ENCODE measurements around the gene RNF39. TPM values are rescaled to one million over a fixed set of nuclear protein-coding genes. Genes with fewer than 3 reads are reported as not detected.
A peak's percentile ranks its signal among the peaks of the same experiment; 100 is the strongest.

The RNF39 gene
- total RNA-seq, 1 donor from 2014 or later, result not detected

DNA sequence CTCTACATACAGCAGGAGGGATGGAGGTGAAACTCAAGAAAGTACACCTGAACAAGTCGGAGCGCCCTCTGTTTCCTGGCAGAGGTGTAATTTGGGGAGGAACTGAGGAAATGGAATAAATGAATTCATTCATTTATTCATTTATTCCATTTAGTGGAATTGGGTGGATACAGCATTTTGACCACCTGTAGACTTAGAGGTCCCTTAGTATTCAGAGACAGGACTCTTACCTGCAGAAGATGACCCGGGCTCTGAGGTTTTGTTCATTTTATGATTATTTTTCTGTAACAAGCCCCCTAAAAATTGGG, 28.3 kb upstream of the RNF39 start:
- TF ChIP-seq, protein P1, sequence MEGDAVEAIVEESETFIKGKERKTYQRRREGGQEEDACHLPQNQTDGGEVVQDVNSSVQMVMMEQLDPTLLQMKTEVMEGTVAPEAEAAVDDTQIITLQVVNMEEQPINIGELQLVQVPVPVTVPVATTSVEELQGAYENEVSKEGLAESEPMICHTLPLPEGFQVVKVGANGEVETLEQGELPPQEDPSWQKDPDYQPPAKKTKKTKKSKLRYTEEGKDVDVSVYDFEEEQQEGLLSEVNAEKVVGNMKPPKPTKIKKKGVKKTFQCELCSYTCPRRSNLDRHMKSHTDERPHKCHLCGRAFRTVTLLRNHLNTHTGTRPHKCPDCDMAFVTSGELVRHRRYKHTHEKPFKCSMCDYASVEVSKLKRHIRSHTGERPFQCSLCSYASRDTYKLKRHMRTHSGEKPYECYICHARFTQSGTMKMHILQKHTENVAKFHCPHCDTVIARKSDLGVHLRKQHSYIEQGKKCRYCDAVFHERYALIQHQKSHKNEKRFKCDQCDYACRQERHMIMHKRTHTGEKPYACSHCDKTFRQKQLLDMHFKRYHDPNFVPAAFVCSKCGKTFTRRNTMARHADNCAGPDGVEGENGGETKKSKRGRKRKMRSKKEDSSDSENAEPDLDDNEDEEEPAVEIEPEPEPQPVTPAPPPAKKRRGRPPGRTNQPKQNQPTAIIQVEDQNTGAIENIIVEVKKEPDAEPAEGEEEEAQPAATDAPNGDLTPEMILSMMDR (IDR thresholded peaks at IDR 0.05), result no peak
- intact Hi-C loops (cut with micrococcal nuclease), result loop anchor here (1.0 to 5.0 kb wide), 7 partner anchors 27 to 293 kb away; partner anchors contain the start of genes PPP1R11 and TRIM26
- no peaks in the 10 kb centered on the region for H3K9me3 Mint-ChIP-seq
- no peaks in the 10 kb centered on the region for H3K36me3 Mint-ChIP-seq (ENCODE audit: low read depth)
- peak overlapping the region; percentile 89 for H3K4me3 Mint-ChIP-seq
- ChIA-PET POLR2A (interaction anchor here (0.6 to 2.6 kb wide), 10 partner anchors 16 to 1942 kb away, joined by 3 to 20 read pairs (median 4); partner anchors contain the start of genes POLR1H and PPP1R11), CTCF (interaction anchor here (0.9 to 5.7 kb wide), 12 partner anchors 9 to 350 kb away, joined by 3 to 138 read pairs (median 4); partner anchors contain the start of gene PPP1R11)
- H3K27ac Mint-ChIP-seq, result peak overlapping the region; percentile 70
- peaks cover 45% of the 10 kb centered on the region for H3K27me3 Mint-ChIP-seq
- peaks cover 38% of the 10 kb centered on the region for H3K4me1 Mint-ChIP-seq
- no peak for DNase-seq
- ATAC-seq (ENCODE audit: low read depth), result no peak

DNA sequence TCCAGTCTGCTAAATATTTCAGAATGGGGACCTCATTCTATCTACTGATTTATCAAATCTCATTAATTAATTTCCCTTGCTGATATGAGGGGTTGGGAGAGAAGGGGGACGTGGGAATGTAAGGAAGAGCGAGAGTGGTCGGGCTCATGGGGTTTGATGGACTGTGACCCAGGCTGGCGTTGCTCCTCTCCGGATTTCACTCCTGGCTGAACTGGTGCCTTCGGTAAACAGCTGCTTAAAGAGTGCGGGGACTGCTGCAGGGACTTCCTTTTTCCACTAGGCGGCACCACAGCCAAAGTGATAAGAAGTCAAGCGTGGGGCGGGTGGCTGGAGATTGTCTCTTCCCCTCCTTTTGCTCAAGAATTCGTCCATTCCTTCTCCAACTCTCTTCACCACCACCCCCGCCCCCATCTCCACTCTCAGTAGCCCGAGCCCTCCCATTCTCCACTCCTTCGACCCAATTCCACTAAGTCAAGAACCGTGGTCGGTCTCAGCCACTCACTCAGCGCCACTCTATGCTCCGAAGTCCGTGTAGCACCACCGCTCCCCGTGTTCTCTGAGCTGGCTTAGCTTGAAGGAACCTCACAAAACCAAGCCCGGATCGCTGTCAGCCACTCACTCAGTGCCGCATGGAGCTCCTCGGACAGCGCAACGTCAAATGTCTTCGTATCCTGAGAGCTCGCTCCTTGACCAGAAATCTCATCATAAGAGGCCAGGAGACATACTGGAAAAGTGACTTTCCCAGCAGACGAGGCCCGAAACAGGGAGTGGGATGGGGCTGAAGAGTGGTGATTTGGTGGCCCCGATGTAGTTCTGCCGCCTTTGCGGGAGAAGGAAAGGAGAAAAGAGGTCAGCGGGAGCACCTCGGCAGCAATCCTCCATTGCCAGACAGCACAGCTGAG, 27.7 kb upstream of the RNF39 start:
- Mint-ChIP-seq H3K36me3 (ENCODE audit: low read depth) (no peaks in the 10 kb centered on the region), H3K27me3 (peaks cover 47% of the 10 kb centered on the region), H3K4me3 (peak overlapping the region; percentile 89), H3K27ac (peak overlapping the region; percentile 70), H3K4me1 (peaks cover 38% of the 10 kb centered on the region), H3K9me3 (no peaks in the 10 kb centered on the region)
- POLR2A ChIA-PET, result interaction anchor here (0.5 to 2.6 kb wide), 11 partner anchors 11 to 1941 kb away, joined by 3 to 20 read pairs (median 4); partner anchors contain the start of genes POLR1H and PPP1R11
- intact Hi-C loops (cut with micrococcal nuclease), result loop anchor here (1.0 to 5.0 kb wide), 7 partner anchors 28 to 294 kb away; partner anchors contain the start of genes PPP1R11 and TRIM26
- ATAC-seq (ENCODE audit: low read depth), result peak; percentile 83
- CTCF ChIA-PET, result interaction anchor here (0.7 to 5.7 kb wide), 15 partner anchors 9 to 365 kb away, joined by 3 to 138 read pairs (median 4); partner anchors contain the start of genes POLR1H and PPP1R11
- TF ChIP-seq, protein P1 (IDR thresholded peaks at IDR 0.05), result peak; percentile 41
- DNase-seq, result peak; percentile 68

DNA sequence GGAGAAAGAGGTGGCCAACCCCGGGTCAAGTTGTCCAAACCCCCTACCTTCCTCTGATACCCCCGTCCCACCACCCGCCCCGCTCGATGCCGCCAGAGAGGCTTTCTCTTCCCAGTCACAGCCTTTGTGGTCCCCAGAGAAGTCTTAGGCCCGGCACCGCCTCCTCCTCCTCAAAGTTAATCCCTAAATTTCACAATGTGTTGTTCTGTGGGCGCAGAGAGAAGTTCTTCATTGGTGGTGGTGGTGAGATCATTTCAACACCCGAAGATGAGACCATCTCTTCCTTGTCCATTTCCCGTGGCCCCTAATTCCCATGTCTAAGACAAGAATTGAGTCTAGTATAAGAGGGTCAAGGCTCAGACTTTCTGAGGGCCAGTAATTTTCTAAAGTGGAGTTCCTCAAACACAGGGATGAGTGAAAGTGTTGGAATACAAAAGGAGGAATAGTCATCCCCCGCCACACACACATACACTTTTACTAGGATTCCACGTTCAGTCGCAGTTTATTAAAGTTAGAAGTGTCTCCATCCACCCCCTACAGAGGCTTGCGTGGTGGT, 26.9 kb upstream of the RNF39 start:
- intact Hi-C loops (cut with micrococcal nuclease), result loop anchor here (2.0 to 5.0 kb wide), 2 partner anchors 110 to 156 kb away; partner anchors contain the start of gene TRIM26

DNA sequence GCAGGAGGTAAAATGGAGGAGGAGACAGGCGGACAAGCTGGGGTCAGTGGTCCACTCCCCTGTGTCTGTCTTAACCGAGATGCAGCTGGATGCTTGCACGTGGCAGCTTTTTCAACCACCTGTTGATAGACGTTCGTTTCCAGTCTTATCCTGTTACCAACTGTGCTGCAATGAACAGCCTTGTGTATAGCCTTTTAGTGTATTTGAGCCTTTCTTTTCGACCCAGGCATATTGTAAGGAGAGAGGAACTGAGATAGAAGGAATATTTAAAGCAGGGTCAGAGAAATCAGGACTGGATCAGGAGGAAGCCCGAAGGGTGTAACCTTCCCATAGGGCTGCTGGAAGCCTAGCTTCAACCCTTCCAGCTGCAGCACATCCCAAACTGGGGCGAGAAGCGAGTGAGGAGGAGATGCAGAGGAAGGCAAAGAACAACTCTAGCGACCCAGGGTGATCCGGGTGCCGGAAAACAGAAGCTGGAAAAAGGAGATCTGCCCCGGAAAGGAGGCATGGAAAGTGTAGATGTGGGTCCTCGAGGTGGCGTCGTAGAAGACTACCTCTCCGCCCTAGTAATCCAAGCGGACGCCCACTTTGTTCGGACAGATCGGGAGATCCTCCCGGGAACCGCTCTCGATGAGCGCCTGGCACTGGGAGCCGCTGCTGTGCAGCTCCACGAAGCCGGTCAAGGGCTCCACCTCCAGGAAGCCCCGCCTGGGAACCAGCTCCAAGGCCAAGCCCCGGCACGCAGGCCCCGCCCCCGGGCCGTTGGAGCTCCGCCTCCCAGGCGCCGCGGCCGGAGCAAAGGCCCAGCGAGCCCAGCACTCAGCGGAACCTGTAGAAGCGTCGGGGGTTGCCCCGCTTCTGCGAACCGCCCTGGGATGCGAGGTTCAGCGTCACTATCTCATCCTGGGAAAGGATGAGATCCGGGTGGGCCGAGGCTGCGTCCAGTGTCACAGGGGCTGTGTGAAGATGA, 26.2 kb upstream of the RNF39 start:
- H3K9me3 Mint-ChIP-seq, result no peaks in the 10 kb centered on the region

More for the DNA sequence above, 26.9 kb upstream of the RNF39 start:
- no peaks in the 10 kb centered on the region for H3K36me3 Mint-ChIP-seq (ENCODE audit: low read depth)
- ATAC-seq (ENCODE audit: low read depth), result peak; percentile 12
- H3K4me3 Mint-ChIP-seq, result peak overlapping the region; percentile 89
- peak overlapping the region; percentile 70 for H3K27ac Mint-ChIP-seq
- H3K27me3 Mint-ChIP-seq, result peaks cover 46% of the 10 kb centered on the region
- TF ChIP-seq, protein P1 (IDR thresholded peaks at IDR 0.05), result no peak
- CTCF ChIA-PET, result interaction anchor here (0.7 to 5.7 kb wide), 14 partner anchors 8 to 364 kb away, joined by 3 to 138 read pairs (median 4); partner anchors contain the start of genes POLR1H and PPP1R11
- peaks cover 40% of the 10 kb centered on the region for H3K4me1 Mint-ChIP-seq
- no peak for DNase-seq
- POLR2A ChIA-PET, result interaction anchor here (1.3 to 2.6 kb wide), 3 partner anchors 28 to 41 kb away, joined by 5 to 20 read pairs (median 5); partner anchors contain the start of gene POLR1H
- H3K9me3 Mint-ChIP-seq, result no peaks in the 10 kb centered on the region

More for the DNA sequence above, 26.2 kb upstream of the RNF39 start:
- Mint-ChIP-seq H3K4me1 (peaks cover 40% of the 10 kb centered on the region), H3K36me3 (ENCODE audit: low read depth) (no peaks in the 10 kb centered on the region), H3K27ac (peak overlapping the region; percentile 8), H3K4me3 (peak overlapping the region; percentile 89), H3K27me3 (peaks cover 52% of the 10 kb centered on the region)
- intact Hi-C loops (cut with micrococcal nuclease), result loop anchor here (2.0 to 5.0 kb wide), 2 partner anchors 111 to 157 kb away; partner anchors contain the start of gene TRIM26
- ChIA-PET CTCF (interaction anchor here (0.7 to 5.7 kb wide), 4 partner anchors 11 to 113 kb away, joined by 3 to 138 read pairs (median 6); partner anchors contain the start of genes PPP1R11 and TRIM31), POLR2A (interaction anchor here (0.6 to 2.6 kb wide), 3 partner anchors 35 to 112 kb away, joined by 3 to 20 read pairs (median 9); partner anchors contain the start of genes POLR1H, PPP1R11 and TRIM26)
- peak; percentile 72 for ATAC-seq (ENCODE audit: low read depth)
- peak; percentile 77 for DNase-seq
- TF ChIP-seq, protein P1 (IDR thresholded peaks at IDR 0.05), result no peak

Measured in activated B cell treated with CpG ODN at 0.5 μM for 24 hours (primary cell).